Measurements from ENCODE around the gene HNRNPC.

HNRNPC gene

GRCh38 chr14:21209185-21209584, 60.1 kb downstream of the HNRNPC start:
- no peak for DNase-seq

GRCh38 chr14:21208554-21208953, 60.7 kb downstream of the HNRNPC start:
- DNase-seq, result no peak

- peak; percentile 42 for DNase-seq
Measured at GRCh38 chr14:21206753-21207684, 62.2 kb downstream of the HNRNPC start.

GRCh38 chr14:21205678-21206581, 63.3 kb downstream of the HNRNPC start:
- DNase-seq, result no peak

- DNase-seq, result no peak
Measured at GRCh38 chr14:21205026-21205677, 64.1 kb downstream of the HNRNPC start.

- DNase-seq, result no peak
Measured at GRCh38 chr14:21204167-21205025, 64.8 kb downstream of the HNRNPC start.

- DNase-seq, result no peak
Measured at GRCh38 chr14:21203470-21204166, 65.6 kb downstream of the HNRNPC start.

- no peak for DNase-seq
Measured at GRCh38 chr14:21202463-21203358, 66.5 kb downstream of the HNRNPC start.

GRCh38 chr14:21201732-21202462, 67.3 kb downstream of the HNRNPC start:
- no peak for DNase-seq

- no peak for DNase-seq
Measured at GRCh38 chr14:21200752-21201461, 68.3 kb downstream of the HNRNPC start.

- DNase-seq, result no peak
Measured at GRCh38 chr14:21199611-21200560, 69.4 kb downstream of the HNRNPC start.

- DNase-seq, result no peak
Measured at GRCh38 chr14:21197418-21198205, 71.6 kb downstream of the HNRNPC start.

- DNase-seq, result no peak
Measured at GRCh38 chr14:21194597-21194996, 74.6 kb downstream of the HNRNPC start.

- DNase-seq, result no peak
Measured at GRCh38 chr14:21192875-21193535, 76.2 kb downstream of the HNRNPC start.

- no peak for DNase-seq
Measured at GRCh38 chr14:21192447-21192822, 76.8 kb downstream of the HNRNPC start.

GRCh38 chr14:21191809-21192446, 77.3 kb downstream of the HNRNPC start:
- peak; percentile 49 for DNase-seq
